AG10803 (cell line): Measurements from ENCODE around the gene NEURL1.
"Not testable (repeated sequence)": the region's sequence is repeated elsewhere in the genome, so short reads cannot be mapped to it uniquely, and the experiment has no call there.

Experiments used
- DNase-seq: peaks from one replicate; pipeline ENCODE4 v3.0.0; 2010; ENCODE audit warnings: low read depth
- H3K4me3 ChIP-seq: 2 replicates; pipeline ENCODE4 v1.5.1; 2011; ENCODE audit warnings: mild to moderate bottlenecking, low read length, control low read depth
- CTCF ChIP-seq: conservative IDR thresholded peaks from 2 replicates; pipeline ENCODE4 v1.5.1; 2011; ENCODE audit warnings: mild to moderate bottlenecking, low read length, control low read depth, inconsistent platforms

The NEURL1 gene

GRCh38 chr10:103497161-103497915 lies 3.8 kb downstream of the NEURL1 start:
- DNase-seq = no peak
- TF ChIP-seq CTCF = no peak
- H3K4me3 ChIP-seq = no peak overlapping the region

GRCh38 chr10:103498936-103499638 lies 5.6 kb downstream of the NEURL1 start:
- DNase-seq = no peak
- no peak for TF ChIP-seq CTCF
- no peak overlapping the region for H3K4me3 ChIP-seq

- H3K4me3 ChIP-seq = no peak overlapping the region
- no peak for TF ChIP-seq CTCF
- no peak for DNase-seq
Observed at GRCh38 chr10:103499881-103500280, 6.4 kb downstream of the NEURL1 start.

- no peak for DNase-seq
Observed at GRCh38 chr10:103500481-103500880, 7.0 kb downstream of the NEURL1 start.

GRCh38 chr10:103501186-103501585 lies 7.7 kb downstream of the NEURL1 start:
- H3K4me3 ChIP-seq = no peak overlapping the region
- DNase-seq = no peak
- no peak for TF ChIP-seq CTCF

More at GRCh38 chr10:103500481-103500880, 7.0 kb downstream of the NEURL1 start:
- H3K4me3 ChIP-seq = no peak overlapping the region
- TF ChIP-seq CTCF = no peak

- TF ChIP-seq CTCF = no peak
- no peak for DNase-seq
- no peak overlapping the region for H3K4me3 ChIP-seq
Observed at GRCh38 chr10:103502849-103503660, 9.6 kb downstream of the NEURL1 start.

- not testable (repeated sequence) for H3K4me3 ChIP-seq, DNase-seq
Observed at GRCh38 chr10:103503777-103504176, 10.3 kb downstream of the NEURL1 start.
